Measurements from ENCODE around the gene PPP1R1C. TPM values are rescaled to one million over a fixed set of nuclear protein-coding genes. Genes with fewer than 3 reads are reported as not detected.

PPP1R1C gene
- total RNA-seq, 1 donor from 2014 or later = 0.50 TPM

DNA sequence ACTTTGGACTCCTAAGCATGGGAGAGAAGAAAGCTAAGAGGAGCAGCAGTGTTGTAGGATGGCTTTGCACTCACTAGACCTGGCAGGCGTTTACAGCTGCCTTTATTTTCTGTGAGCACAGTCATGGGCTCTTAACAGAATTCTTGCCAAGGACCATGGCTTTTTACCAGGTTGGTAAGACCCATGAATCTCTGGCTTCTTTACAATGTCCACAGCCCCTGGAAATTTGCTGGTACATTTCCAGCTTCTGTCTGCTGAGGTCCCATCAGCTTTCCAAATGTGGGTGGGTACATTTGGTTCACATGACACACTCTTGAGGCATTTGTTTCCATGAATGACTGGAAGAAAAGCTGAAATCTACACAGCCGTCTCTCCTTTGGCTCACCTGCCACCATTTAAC lies 162.7 kb downstream of the PPP1R1C start:
- Histone ChIP-seq H2AFZ (ENCODE audit: low read depth, low read length) (no peak overlapping the region), H3K27ac (ENCODE audit: low read depth, low read length) (no peak overlapping the region), H3K9me3 (ENCODE audit: insufficient read depth, low read depth, low read length) (no peaks in the 10 kb centered on the region), H3K9ac (ENCODE audit: low read length) (no peak overlapping the region), H3K79me2 (ENCODE audit: insufficient read depth, low read length) (no peaks in the 10 kb centered on the region), H3K27me3 (ENCODE audit: insufficient read depth, low read length) (no peaks in the 10 kb centered on the region), H3K36me3 (ENCODE audit: insufficient read depth, low read length) (no peaks in the 10 kb centered on the region), H3K4me1 (ENCODE audit: insufficient read depth, low read length) (peaks cover 13% of the 10 kb centered on the region), H3K4me3 (ENCODE audit: insufficient read depth, low read depth, low read length) (no peak overlapping the region), H4K20me1 (ENCODE audit: insufficient read depth, low read length) (no peaks in the 10 kb centered on the region), H3K4me2 (ENCODE audit: low read length) (no peak overlapping the region)
- no peak for FAIRE-seq
- H3K4me3 Mint-ChIP-seq (ENCODE audit: unreplicated experiment) = no peak overlapping the region
- peak; percentile 33 for DNase-seq (ENCODE audit: low read depth)
- H3K27me3 Mint-ChIP-seq (ENCODE audit: low read depth, unreplicated experiment) = no peaks in the 10 kb centered on the region
- TF ChIP-seq, protein P1, sequence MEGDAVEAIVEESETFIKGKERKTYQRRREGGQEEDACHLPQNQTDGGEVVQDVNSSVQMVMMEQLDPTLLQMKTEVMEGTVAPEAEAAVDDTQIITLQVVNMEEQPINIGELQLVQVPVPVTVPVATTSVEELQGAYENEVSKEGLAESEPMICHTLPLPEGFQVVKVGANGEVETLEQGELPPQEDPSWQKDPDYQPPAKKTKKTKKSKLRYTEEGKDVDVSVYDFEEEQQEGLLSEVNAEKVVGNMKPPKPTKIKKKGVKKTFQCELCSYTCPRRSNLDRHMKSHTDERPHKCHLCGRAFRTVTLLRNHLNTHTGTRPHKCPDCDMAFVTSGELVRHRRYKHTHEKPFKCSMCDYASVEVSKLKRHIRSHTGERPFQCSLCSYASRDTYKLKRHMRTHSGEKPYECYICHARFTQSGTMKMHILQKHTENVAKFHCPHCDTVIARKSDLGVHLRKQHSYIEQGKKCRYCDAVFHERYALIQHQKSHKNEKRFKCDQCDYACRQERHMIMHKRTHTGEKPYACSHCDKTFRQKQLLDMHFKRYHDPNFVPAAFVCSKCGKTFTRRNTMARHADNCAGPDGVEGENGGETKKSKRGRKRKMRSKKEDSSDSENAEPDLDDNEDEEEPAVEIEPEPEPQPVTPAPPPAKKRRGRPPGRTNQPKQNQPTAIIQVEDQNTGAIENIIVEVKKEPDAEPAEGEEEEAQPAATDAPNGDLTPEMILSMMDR (IDR thresholded peaks at IDR 0.05; ENCODE audit: insufficient read depth, low read depth, low read length) = no peak
- no peak for TF ChIP-seq EZH2 (IDR thresholded peaks at IDR 0.05; ENCODE audit: insufficient read depth, low read length)
- H3K27ac Mint-ChIP-seq (ENCODE audit: unreplicated experiment) = no peak overlapping the region
- peaks cover 13% of the 10 kb centered on the region for H3K4me1 Mint-ChIP-seq (ENCODE audit: low read depth, unreplicated experiment)
- H3K36me3 Mint-ChIP-seq (ENCODE audit: low read depth, unreplicated experiment) = no peaks in the 10 kb centered on the region
- H3K9me3 Mint-ChIP-seq (ENCODE audit: unreplicated experiment) = no peaks in the 10 kb centered on the region

DNA sequence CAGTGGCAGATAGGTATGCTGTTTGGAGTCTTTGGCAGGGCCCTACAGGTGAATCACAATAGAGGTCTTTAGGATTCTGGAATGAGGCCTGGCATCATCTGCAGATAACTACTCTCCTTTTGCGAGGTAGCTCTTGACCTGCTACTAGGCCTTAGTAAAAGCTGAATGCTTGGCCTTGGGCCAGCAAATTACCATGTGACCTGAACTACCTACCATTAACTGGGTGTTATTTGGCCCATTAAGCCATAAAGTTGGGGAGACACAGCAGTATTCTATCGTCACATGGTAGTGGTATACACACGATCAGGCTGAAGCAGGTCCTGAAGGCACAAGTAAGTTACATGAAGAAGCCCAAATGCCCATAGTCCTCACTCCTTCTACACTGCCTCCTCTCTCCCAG lies 178.2 kb downstream of the PPP1R1C start:
- H3K4me1 ChIP-seq (ENCODE audit: insufficient read depth, low read length) = no peaks in the 10 kb centered on the region
- no peak overlapping the region for H3K27ac Mint-ChIP-seq (ENCODE audit: unreplicated experiment)
- H3K4me3 Mint-ChIP-seq (ENCODE audit: unreplicated experiment) = no peak overlapping the region
- H3K9me3 ChIP-seq (ENCODE audit: insufficient read depth, low read depth, low read length) = no peaks in the 10 kb centered on the region
- no peak overlapping the region for H3K4me2 ChIP-seq (ENCODE audit: low read length)
- H3K4me3 ChIP-seq (ENCODE audit: insufficient read depth, low read depth, low read length) = no peak overlapping the region
- TF ChIP-seq, protein P1 (IDR thresholded peaks at IDR 0.05; ENCODE audit: insufficient read depth, low read depth, low read length) = no peak
- TF ChIP-seq EZH2 (IDR thresholded peaks at IDR 0.05; ENCODE audit: insufficient read depth, low read length) = no peak
- H3K79me2 ChIP-seq (ENCODE audit: insufficient read depth, low read length) = no peaks in the 10 kb centered on the region
- FAIRE-seq (no peak), DNase-seq (ENCODE audit: low read depth) (no peak)
- no peaks in the 10 kb centered on the region for H3K9me3 Mint-ChIP-seq (ENCODE audit: unreplicated experiment)
- no peak overlapping the region for H3K27ac ChIP-seq (ENCODE audit: low read depth, low read length)
- no peaks in the 10 kb centered on the region for H4K20me1 ChIP-seq (ENCODE audit: insufficient read depth, low read length)
- no peak overlapping the region for H3K9ac ChIP-seq (ENCODE audit: low read length)
- H3K27me3 ChIP-seq (ENCODE audit: insufficient read depth, low read length) = no peaks in the 10 kb centered on the region
- no peaks in the 10 kb centered on the region for H3K36me3 Mint-ChIP-seq (ENCODE audit: low read depth, unreplicated experiment)
- H2AFZ ChIP-seq (ENCODE audit: low read depth, low read length) = no peak overlapping the region
- no peaks in the 10 kb centered on the region for H3K36me3 ChIP-seq (ENCODE audit: insufficient read depth, low read length)
- no peaks in the 10 kb centered on the region for H3K27me3 Mint-ChIP-seq (ENCODE audit: low read depth, unreplicated experiment)
- no peaks in the 10 kb centered on the region for H3K4me1 Mint-ChIP-seq (ENCODE audit: low read depth, unreplicated experiment)

- FAIRE-seq = no peak
- TF ChIP-seq EZH2 (IDR thresholded peaks at IDR 0.05; ENCODE audit: insufficient read depth, low read length) = no peak
- TF ChIP-seq, protein P1 (IDR thresholded peaks at IDR 0.05; ENCODE audit: insufficient read depth, low read depth, low read length) = no peak
- H4K20me1 ChIP-seq (ENCODE audit: insufficient read depth, low read length) = no peaks in the 10 kb centered on the region
These were observed 179.0 kb downstream of the PPP1R1C start for GRCh38 chr2:182164686-182165085.

More at GRCh38 chr2:182164686-182165085, 179.0 kb downstream of the PPP1R1C start:
- no peaks in the 10 kb centered on the region for H3K79me2 ChIP-seq (ENCODE audit: insufficient read depth, low read length)
- no peak for DNase-seq (ENCODE audit: low read depth)
- Mint-ChIP-seq H3K36me3 (ENCODE audit: low read depth, unreplicated experiment) (no peaks in the 10 kb centered on the region), H3K9me3 (ENCODE audit: unreplicated experiment) (no peaks in the 10 kb centered on the region), H3K27ac (ENCODE audit: unreplicated experiment) (no peak overlapping the region), H3K4me3 (ENCODE audit: unreplicated experiment) (no peak overlapping the region), H3K4me1 (ENCODE audit: low read depth, unreplicated experiment) (no peaks in the 10 kb centered on the region), H3K27me3 (ENCODE audit: low read depth, unreplicated experiment) (no peaks in the 10 kb centered on the region)
- no peaks in the 10 kb centered on the region for H3K9me3 ChIP-seq (ENCODE audit: insufficient read depth, low read depth, low read length)
- no peak overlapping the region for H3K9ac ChIP-seq (ENCODE audit: low read length)
- H3K4me2 ChIP-seq (ENCODE audit: low read length) = no peak overlapping the region
- no peaks in the 10 kb centered on the region for H3K27me3 ChIP-seq (ENCODE audit: insufficient read depth, low read length)
- H3K27ac ChIP-seq (ENCODE audit: low read depth, low read length) = no peak overlapping the region
- no peaks in the 10 kb centered on the region for H3K4me1 ChIP-seq (ENCODE audit: insufficient read depth, low read length)
- H2AFZ ChIP-seq (ENCODE audit: low read depth, low read length) = no peak overlapping the region
- H3K36me3 ChIP-seq (ENCODE audit: insufficient read depth, low read length) = no peaks in the 10 kb centered on the region
- H3K4me3 ChIP-seq (ENCODE audit: insufficient read depth, low read depth, low read length) = no peak overlapping the region
